HTERT RPE-1 (cell line): ENCODE measurements around the gene RNF114.
"Not testable (repeated sequence)": the region's sequence is repeated elsewhere in the genome, so short reads cannot be mapped to it uniquely, and the experiment has no call there.

Experiments
- in situ Hi-C: fragments of 300-500 bp; cut with MboI; formaldehyde crosslinking; loops from 4 replicates; pipeline ENCODE4 v1.14.3; 2020; ENCODE audit warnings: low sequenced_read_pairs

Gene RNF114

GRCh38 chr20:49925901-49926454 is 10.2 kb upstream of the RNF114 start:
- in situ Hi-C loops = no loop called here

DNA sequence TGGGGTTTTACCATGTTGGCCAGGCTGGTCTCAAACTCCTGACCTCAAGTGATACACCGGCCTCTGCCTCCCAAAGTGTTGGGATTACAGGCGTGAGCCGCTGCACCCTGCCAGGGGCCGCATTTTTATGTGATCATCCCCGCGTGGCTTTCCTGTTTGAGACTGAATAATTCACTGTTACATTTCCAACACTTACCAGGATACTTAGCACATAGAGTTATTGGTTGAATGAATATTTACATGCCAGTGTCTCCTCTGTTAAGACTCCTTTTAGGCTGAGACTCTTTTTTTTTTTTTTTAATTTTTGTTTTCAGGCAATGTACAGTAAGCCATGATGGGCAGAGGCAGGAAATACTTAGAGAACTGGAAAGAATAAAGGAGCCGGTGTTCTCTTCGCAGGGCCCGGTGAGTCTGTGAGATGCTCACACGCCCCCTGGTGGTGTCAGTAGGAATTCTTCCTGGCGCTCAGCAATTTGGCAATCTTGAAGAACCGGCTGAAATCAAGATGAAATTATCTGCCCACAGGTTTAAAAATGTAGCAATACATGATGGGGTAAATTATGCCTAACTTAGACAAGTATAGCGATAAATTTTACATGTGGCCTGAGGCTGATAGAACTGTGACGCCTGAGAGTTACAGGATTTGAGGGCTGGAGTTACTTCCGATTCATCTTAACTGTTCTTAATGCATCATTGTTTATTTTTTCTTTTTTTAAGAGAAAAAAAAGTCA is 7.6 kb upstream of the RNF114 start:
- in situ Hi-C loops = no loop called here

DNA sequence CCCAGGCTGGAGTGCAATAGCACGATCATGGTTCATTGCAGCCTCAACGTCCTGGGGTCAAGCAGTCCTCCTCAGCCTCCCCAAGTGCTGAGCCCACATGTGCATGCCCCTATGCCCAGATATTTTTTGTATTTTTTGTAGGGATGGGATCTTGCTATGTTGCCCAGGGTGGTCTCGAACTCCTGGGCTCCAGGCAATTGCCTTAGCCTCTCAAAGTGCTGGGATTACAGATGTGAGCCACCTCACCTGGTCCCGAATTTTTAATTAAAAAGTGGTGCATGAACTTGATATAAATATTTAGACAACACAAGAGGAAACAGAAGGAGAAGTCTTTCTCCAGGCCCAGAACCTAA is 7.1 kb upstream of the RNF114 start:
- in situ Hi-C loops = no loop called here

DNA sequence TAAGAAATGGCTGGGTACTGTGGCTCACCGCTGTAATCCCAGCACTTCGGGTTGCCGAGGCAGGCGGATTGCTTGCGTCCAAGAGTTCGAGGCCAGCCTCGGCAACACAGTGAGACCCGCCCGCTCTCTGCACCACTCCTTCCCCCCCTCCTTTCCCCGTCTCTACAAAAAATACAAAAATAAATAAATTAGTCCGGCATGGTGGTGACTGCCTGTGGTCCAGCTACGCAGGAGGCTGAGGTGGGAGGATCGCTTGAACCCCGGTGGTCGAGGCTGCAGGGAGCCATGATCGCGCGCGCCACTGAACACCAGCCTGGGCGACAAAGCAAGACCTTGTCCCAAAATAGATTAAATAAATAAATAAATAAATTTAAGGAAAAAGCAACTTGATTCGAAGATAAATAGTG is 448 bp upstream of the RNF114 start:
- in situ Hi-C loops = no loop called here

GRCh38 chr20:49937027-49937929 is 1.1 kb downstream of the RNF114 start:
- in situ Hi-C loops = no loop called here

DNA sequence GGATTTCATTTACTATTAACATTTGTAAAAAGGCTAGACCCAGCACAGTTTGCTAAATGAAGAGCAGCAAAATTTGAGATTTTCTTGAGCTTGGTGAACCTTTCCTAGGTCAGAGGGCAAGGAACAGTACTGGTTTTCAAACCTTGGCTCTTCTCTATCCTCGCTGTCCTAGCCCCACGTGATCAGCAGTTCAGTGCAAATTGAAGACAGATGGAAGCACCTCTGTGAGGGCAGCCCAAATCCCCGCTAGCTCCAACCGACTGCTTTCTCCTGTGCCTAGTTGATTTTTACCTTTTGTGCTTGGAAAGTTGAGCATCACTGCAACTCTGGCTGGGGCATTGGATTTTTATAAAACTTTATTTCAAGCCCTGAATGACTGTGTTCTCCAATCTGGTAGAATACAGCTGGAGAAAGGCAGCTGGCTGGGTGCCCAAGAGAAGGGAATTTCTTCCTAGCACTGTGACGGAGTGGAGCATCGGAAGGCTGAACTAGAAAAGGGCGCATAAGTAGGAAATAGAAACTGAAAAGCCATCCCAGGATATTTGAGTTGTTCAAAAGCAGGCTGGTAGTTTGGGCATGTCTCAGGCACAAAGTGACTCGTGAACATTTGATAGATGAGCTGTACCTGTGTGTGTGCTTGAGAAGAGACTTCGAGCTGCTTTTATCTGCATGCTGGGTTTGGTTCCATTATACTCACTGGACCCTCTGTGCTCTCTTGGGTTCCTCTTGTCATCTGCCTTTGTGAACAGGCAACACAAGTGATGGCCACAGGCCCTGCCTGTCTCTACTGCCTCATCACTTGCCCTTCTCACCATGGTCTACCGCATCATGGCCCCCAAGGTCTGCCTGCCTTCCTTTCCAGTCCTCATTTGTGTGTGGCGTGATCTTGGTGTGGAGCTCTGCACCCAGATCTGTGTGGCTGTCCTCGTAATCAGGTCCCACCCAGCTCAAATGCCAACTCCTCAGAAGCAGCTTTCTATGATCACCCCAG is 2.3 kb downstream of the RNF114 start:
- in situ Hi-C loops = no loop called here

- in situ Hi-C loops = no loop called here
These were observed 5.3 kb downstream of the RNF114 start for GRCh38 chr20:49941456-49941855.

GRCh38 chr20:49942303-49942702 is 6.1 kb downstream of the RNF114 start:
- in situ Hi-C loops = no loop called here

DNA sequence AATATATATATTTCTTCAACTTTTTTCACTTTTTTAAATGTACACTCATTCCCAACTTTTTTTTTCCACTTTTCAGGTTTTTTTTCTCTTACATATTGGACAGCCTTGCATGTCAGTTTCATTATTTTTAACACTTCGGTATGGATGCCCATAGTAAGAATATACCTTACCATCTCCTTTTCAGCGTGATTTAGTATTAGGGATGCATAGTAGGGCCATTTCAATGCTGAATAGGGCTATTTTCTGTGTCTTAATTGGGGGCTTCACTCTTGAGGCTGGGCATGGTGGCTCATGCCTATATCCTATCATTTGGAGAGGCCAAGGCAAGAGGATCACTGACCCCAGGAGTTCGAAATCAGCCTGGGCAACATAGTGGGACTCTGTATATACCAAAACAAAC is 6.7 kb downstream of the RNF114 start:
- in situ Hi-C loops = no loop called here

- in situ Hi-C loops = no loop called here
These were observed 9.1 kb downstream of the RNF114 start for GRCh38 chr20:49945306-49945700.

DNA sequence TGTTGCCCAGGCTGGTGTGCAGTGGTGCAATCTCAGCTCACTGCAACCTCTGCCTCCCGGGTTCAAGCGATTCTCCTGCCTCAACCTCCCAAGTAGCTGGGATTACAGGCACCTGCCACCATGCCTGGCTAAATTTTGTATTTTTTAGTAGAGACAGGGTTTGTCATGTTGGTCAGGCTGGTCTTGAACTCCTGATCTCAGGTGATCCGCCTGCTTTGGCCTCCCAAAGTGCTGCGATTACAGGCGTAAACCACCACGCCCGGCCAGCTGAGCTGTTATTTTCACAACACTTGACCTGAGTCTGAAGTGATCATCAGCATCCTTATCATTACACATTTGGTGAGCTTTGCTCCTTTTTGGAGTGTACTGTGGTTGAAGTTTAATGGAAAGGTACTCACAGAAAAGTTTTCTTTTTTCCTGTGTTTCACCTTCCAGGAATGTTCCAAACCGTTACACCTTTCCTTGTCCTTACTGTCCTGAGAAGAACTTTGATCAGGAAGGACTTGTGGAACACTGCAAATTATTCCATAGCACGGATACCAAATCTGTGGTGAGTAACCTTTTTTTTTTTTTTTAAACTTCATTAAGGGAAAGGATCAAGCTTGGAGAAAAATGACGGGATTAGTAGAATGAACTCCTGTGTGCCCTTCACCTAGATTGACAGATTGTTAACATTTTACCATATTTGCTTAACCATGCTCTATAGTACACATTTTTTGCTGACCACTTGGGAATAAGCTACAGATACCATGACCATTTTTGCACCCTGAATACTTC is 9.7 kb downstream of the RNF114 start:
- in situ Hi-C loops = no loop called here

DNA sequence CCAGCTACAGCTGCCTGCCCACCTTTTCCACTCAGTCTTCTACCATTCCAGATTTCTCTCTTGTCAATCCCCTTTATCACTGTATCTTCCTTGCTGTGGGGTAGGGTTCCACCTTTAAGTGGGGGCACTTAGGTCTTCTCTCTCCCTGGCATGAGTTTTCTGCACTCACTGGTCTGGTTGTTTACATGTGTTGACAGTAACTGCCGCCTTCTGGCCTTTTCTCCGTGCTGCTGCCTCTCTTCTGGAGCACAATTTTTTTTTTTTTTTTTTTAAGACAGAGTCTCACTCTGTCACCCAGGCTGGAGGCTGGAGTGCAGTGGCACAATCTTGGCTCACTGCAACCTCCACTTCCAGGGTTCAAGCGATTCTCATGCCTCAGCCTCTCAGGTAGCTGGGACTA is 12.0 kb downstream of the RNF114 start:
- in situ Hi-C loops = no loop called here

GRCh38 chr20:49948809-49949507 is 12.8 kb downstream of the RNF114 start:
- in situ Hi-C loops = no loop called here

DNA sequence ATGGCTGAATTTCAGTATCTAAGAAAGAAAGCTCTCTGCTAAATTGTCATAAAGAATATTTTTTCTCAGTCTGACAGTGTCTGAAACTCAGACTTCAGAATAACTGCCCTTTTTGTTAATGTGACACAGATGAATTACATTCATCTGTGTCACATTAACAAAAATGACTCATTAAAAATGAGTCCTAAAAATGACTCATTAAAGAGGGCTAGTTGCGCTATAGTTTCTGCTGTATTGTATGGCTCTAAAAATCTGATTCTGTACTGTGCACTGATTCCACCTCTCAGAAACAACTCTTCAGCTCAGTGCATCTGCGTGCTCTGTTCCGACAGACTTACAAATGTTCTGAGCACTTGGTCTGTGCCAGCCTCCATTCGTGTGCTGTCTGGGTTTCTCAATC is 15.0 kb downstream of the RNF114 start:
- in situ Hi-C loops = no loop called here

DNA sequence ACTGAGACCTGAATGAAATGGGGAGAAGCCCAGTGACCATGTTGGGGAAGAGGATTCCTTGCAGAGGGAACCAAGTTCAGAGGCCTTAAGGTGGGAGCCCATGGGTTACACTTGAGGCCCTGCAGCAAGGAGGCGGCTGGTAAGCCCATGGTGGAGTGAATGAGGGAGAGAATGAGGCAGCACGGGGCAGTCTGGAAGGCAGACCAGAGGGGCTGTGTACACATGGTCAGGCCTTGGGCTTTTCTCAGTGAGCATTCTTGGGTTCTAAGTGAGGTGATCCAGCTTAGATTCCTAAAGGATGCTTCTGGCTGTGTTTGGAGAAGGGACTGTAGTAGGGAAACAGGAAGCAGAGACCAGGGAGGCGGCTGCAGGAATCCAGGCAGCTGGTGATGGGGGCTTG is 19.0 kb downstream of the RNF114 start:
- in situ Hi-C loops = no loop called here

- in situ Hi-C loops = not testable (repeated sequence)
These were observed 19.7 kb downstream of the RNF114 start for GRCh38 chr20:49955830-49956396.

- in situ Hi-C loops = no loop called here
These were observed 20.5 kb downstream of the RNF114 start for GRCh38 chr20:49956689-49957088.

GRCh38 chr20:49957089-49957938 is 21.1 kb downstream of the RNF114 start:
- in situ Hi-C loops = not testable (repeated sequence)
